HTERT RPE-1 (cell line): ENCODE data around the gene RNF26.
"Not testable (repeated sequence)": the region's sequence is repeated elsewhere in the genome, so short reads cannot be mapped to it uniquely, and the experiment has no call there.

Experiments used
- in situ Hi-C: fragments of 300-500 bp; cut with MboI; formaldehyde crosslinking; loops from 4 replicates; pipeline ENCODE4 v1.14.3; 2020; ENCODE audit warnings: low sequenced_read_pairs

RNF26 gene

GRCh38 chr11:119380160-119380826 lies 46.0 kb downstream of the RNF26 start:
- in situ Hi-C loops: no loop called here

DNA sequence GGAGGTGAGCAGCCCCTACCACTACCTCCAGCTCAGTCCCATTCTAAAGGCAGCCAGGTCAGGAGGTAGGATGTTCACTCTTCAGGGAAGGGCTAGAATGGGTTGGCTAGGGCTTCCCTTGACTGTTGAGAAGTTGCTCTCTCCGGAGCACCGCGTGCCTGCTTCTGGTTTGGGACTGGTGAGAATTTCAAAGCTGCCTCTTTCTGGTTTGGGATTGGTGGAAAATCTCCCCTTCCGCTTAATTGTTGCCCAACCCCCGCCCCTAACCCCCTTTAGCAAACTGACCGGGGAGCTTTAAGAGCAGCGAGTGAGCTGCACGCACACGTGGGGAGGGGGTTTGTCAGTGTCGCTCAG lies 46.5 kb downstream of the RNF26 start:
- in situ Hi-C loops: no loop called here

DNA sequence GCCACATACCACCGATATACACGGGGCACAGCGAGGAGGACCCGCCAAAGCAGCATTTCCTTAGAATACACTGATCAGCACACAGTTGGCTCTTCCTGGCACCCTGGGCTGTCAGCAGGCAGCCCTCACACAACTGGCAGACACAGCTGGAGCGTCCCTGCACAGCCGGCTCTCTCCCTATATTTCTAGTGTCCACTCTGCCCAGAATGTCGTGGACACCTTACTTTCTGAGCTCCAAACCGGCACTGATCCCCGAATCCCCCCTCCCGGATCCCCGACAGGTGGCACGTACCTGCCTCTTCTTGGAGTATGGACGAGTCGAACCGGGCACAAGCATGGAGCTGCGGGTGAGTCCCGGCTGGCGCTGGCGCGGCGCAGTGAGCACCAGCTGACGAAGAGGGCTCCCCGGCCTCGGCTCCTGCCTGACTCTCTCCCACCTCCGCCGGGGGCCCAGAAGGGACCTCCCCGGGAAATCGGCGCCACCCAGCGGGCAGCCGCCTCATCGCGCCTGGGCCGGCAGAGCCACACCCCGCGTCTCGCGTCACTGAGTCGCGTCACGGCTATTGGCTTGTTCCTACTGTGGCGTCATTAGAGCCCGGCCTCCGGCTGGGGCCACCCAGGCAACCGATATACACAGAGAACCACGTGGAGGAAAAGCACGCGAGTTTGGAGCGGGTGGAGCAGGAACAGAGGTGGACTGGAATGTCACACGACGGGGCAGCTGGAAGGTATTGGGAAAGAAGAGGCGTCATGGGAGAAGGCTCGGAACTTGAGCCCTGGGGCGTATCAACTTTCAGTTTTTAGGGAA lies 47.1 kb downstream of the RNF26 start, which contains the start of gene USP2:
USP2 (minus strand) TSS at position 510 of the 808 bp plus-strand sequence. CDS start 8,210 bp downstream, outside the sequence.
- in situ Hi-C loops: no loop called here

DNA sequence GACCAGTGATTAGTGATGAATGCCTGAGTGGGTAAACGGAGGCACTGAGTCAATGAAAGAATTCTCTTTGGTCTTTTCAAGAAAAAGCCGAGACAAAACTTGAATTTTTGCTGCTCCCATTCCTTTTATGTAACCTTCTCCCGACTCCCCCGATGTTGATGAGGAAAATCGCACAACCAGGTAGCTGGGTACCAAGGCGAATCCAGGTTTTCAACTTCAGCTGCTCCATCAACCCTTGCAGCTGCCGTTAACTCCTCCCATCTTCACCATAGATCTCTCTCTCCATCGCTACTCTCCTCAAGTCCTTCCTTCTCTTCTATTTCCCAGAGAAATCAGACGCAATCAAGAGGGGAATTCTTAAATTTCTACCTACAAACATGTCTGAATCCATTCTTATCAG lies 47.8 kb downstream of the RNF26 start:
- in situ Hi-C loops: no loop called here

- in situ Hi-C loops: not testable (repeated sequence)
These were observed 48.2 kb downstream of the RNF26 start for GRCh38 chr11:119382513-119382912.

- in situ Hi-C loops: no loop called here
These were observed 50.0 kb downstream of the RNF26 start for GRCh38 chr11:119384332-119384731.
